Vagina (tissue), 2 donors: ENCODE results near the gene MAN1C1. TPM values are rescaled to one million over a fixed set of nuclear protein-coding genes. Genes with fewer than 3 reads are reported as not detected.

Experiments
- DNase-seq, 2 donors: peaks; one replicate each; pipeline ENCODE4 v3.0.0-alpha.2; 2017; ENCODE audit errors: extremely low spot score in 2 of 2
- H3K27ac ChIP-seq: fragments of 200-600 bp; sonication (generic); one replicate; pipeline ENCODE4 v1.5.1; 2019
- H3K27me3 ChIP-seq: fragments of 200-600 bp; sonication (generic); one replicate; pipeline ENCODE4 v1.5.1; 2019
- H3K36me3 ChIP-seq, 2 donors: fragments of 200-600 bp; sonication (generic); one replicate each; pipeline ENCODE4 v1.5.1; 2017 to 2019
- H3K4me1 ChIP-seq: fragments of 200-600 bp; sonication (generic); one replicate; pipeline ENCODE4 v1.5.1; 2019
- H3K4me3 ChIP-seq, 2 donors: fragments of 200-600 bp; sonication (generic); 1 replicate in 1 of 2; 2 replicates in 1 of 2; pipeline ENCODE4 v1.5.1; 2016 to 2019
- H3K9me3 ChIP-seq: fragments of 200-600 bp; sonication (generic); one replicate; pipeline ENCODE4 v1.5.1; 2019
- POLR2A ChIP-seq, 2 donors: fragments of 450-650 bp; IDR thresholded peaks; one replicate each; pipeline ENCODE4 v1.6.1; 2017; ENCODE audit warnings: antibody characterized with exemption in 2 of 2, mild to moderate bottlenecking in 2 of 2, moderate library complexity in 2 of 2
- POLR2AphosphoS5 ChIP-seq, 2 donors: sonication (generic); formaldehyde crosslinking; IDR thresholded peaks; one replicate each; pipeline ENCODE4 v1.9.0; 2017; ENCODE audit warnings: antibody characterized with exemption in 2 of 2, mild to moderate bottlenecking in 2 of 2, low read depth in 1 of 2; ENCODE audit not compliant: insufficient read depth in 1 of 2
- intact Hi-C: fragments of 100-400 bp; cut with DNase I; formaldehyde crosslinking; loops from one replicate; pipeline ENCODE4 v1.15.1; 2023
- total RNA-seq: library from RNA; depleted of rRNA; stranded (reverse); fragments of >200 nt; gene quantifications from one replicate; pipeline ENCODE4 v1.2.3, GENCODE V29; 2016
- TF ChIP-seq, protein P1 (sequence below), 3 experiments: fragments of 450-650 bp in 2 of 3; fragments of 200-600 bp in 1 of 3; sonication (generic) in 1 of 3; IDR thresholded peaks; one replicate each; pipeline ENCODE4 v1.5.1; 2017 to 2019; ENCODE audit warnings: antibody characterized with exemption in 3 of 3, mild to moderate bottlenecking in 2 of 3, moderate library complexity in 2 of 3

MAN1C1 gene
- total RNA-seq, 1 donor from 2014 or later = 31.4 TPM

GRCh38 chr1:25828491-25828890 is 211.9 kb downstream of the MAN1C1 start:
- DNase-seq = no peak
- no peaks in the 10 kb centered on the region for H3K9me3 ChIP-seq
- no peaks in the 10 kb centered on the region for H3K27me3 ChIP-seq
- peaks cover 5 to 77% of the 10 kb centered on the region in 2 donors for H3K36me3 ChIP-seq
- intact Hi-C loops = no loop called here
- no peak overlapping the region for H3K4me3 ChIP-seq
- TF ChIP-seq POLR2AphosphoS5 (IDR thresholded peaks at IDR 0.05; ENCODE audit: insufficient read depth in 1 of 2, low read depth in 1 of 2) = no peak
- TF ChIP-seq, protein P1, sequence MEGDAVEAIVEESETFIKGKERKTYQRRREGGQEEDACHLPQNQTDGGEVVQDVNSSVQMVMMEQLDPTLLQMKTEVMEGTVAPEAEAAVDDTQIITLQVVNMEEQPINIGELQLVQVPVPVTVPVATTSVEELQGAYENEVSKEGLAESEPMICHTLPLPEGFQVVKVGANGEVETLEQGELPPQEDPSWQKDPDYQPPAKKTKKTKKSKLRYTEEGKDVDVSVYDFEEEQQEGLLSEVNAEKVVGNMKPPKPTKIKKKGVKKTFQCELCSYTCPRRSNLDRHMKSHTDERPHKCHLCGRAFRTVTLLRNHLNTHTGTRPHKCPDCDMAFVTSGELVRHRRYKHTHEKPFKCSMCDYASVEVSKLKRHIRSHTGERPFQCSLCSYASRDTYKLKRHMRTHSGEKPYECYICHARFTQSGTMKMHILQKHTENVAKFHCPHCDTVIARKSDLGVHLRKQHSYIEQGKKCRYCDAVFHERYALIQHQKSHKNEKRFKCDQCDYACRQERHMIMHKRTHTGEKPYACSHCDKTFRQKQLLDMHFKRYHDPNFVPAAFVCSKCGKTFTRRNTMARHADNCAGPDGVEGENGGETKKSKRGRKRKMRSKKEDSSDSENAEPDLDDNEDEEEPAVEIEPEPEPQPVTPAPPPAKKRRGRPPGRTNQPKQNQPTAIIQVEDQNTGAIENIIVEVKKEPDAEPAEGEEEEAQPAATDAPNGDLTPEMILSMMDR (IDR thresholded peaks at IDR 0.05) = no peak
- TF ChIP-seq POLR2A (IDR thresholded peaks at IDR 0.05) = no peak
- no peaks in the 10 kb centered on the region for H3K4me1 ChIP-seq
- H3K27ac ChIP-seq = no peak overlapping the region

GRCh38 chr1:25829046-25829445 is 212.5 kb downstream of the MAN1C1 start:
- peaks cover 5 to 81% of the 10 kb centered on the region in 2 donors for H3K36me3 ChIP-seq
- DNase-seq = no peak
- H3K27me3 ChIP-seq = no peaks in the 10 kb centered on the region
- no peaks in the 10 kb centered on the region for H3K9me3 ChIP-seq
- intact Hi-C loops = no loop called here
- TF ChIP-seq POLR2A (IDR thresholded peaks at IDR 0.05) = no peak
- TF ChIP-seq POLR2AphosphoS5 (IDR thresholded peaks at IDR 0.05; ENCODE audit: insufficient read depth in 1 of 2, low read depth in 1 of 2) = no peak
- TF ChIP-seq, protein P1 (IDR thresholded peaks at IDR 0.05) = no peak
- no peaks in the 10 kb centered on the region for H3K4me1 ChIP-seq
- H3K27ac ChIP-seq = no peak overlapping the region
- H3K4me3 ChIP-seq = no peak overlapping the region

DNA sequence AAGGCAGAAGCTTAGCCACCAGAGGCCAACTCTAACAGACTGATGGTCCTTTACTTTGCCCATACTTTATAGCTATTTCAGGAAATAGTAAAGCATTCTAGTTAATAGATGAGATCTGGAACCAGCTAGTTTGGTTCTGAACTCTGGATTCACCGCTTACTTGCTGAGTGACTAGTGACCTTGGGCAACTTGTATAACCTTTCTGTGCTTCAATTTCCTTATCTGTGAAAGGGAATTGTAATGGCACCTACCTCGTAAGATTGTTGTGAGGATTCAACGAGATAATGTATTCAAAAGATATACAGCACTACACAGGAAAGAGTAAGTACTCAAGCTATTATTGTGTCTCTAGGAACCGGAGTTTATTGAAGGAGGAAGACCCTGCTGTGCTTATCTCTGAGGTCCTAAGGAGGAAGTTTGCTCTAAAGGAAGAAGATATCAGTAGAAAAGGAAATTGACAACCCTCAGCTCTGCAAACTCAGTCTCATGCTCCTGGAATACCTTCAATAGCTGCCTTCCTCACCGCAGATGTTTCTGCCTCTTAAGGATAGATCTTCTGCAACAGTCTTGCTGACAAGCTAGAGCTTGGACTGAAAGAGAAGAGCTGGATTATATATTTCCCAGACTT is 215.1 kb downstream of the MAN1C1 start:
- no peak for TF ChIP-seq POLR2AphosphoS5 (IDR thresholded peaks at IDR 0.05; ENCODE audit: insufficient read depth in 1 of 2, low read depth in 1 of 2)
- TF ChIP-seq, protein P1 (IDR thresholded peaks at IDR 0.05) = no peak
- no peak for TF ChIP-seq POLR2A (IDR thresholded peaks at IDR 0.05)
- Histone ChIP-seq H3K9me3 (no peaks in the 10 kb centered on the region), H3K27ac (no peak overlapping the region), H3K4me1 (no peaks in the 10 kb centered on the region), H3K4me3 (no peak overlapping the region), H3K27me3 (no peaks in the 10 kb centered on the region), H3K36me3 (peaks cover 5 to 70% of the 10 kb centered on the region in 2 donors)
- intact Hi-C loops = no loop called here
- DNase-seq = no peak

DNA sequence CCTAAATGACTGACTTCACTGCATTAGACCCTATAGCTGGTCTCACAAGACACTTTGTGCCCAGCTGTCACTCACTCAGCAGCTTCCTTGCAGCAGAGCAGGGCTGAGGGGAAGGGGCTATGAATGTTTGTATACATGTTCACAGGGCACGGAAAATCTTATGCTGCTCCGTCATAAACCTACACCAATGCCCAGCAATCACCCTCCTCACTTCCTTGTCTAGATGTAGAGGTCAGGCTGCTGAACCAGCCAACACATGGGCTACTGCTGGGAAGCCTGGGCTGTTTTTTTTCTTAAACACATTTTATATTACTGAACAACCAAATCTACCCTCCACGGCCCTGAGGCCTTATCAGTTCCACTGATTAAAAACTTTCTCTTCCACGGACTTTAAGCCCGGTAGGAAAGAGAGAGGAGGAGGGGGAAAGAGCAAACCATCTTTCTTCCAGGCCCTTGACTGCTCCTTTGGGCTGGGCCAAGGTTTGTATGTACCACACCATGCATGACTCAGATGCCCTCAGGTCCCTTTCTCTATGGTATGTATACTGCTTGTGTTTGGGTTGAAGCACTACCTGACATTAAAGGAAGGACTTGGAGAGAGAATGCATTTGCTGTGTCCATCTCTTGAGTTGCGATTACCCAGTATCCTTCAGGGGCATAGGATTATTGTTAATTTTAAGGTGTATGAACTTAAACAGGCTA is 215.9 kb downstream of the MAN1C1 start:
- H3K4me1 ChIP-seq = no peaks in the 10 kb centered on the region
- DNase-seq = no peak
- H3K36me3 ChIP-seq = peaks cover 5 to 62% of the 10 kb centered on the region in 2 donors
- H3K9me3 ChIP-seq = no peaks in the 10 kb centered on the region
- H3K27me3 ChIP-seq = no peaks in the 10 kb centered on the region
- H3K27ac ChIP-seq = no peak overlapping the region
- intact Hi-C loops = no loop called here
- no peak overlapping the region for H3K4me3 ChIP-seq
- TF ChIP-seq POLR2A (IDR thresholded peaks at IDR 0.05) = no peak
- no peak for TF ChIP-seq POLR2AphosphoS5 (IDR thresholded peaks at IDR 0.05; ENCODE audit: insufficient read depth in 1 of 2, low read depth in 1 of 2)
- TF ChIP-seq, protein P1 (IDR thresholded peaks at IDR 0.05) = no peak

- no peak for DNase-seq
- no peaks in the 10 kb centered on the region for H3K9me3 ChIP-seq
- H3K27me3 ChIP-seq = no peaks in the 10 kb centered on the region
- no peaks in the 10 kb centered on the region for H3K4me1 ChIP-seq
- no peak overlapping the region for H3K27ac ChIP-seq
- H3K36me3 ChIP-seq = peaks cover 5 to 55% of the 10 kb centered on the region in 2 donors
- no peak overlapping the region for H3K4me3 ChIP-seq
- intact Hi-C loops = no loop called here
- TF ChIP-seq POLR2AphosphoS5 (IDR thresholded peaks at IDR 0.05; ENCODE audit: insufficient read depth in 1 of 2, low read depth in 1 of 2) (no peak), POLR2A (IDR thresholded peaks at IDR 0.05) (no peak)
These were observed 216.6 kb downstream of the MAN1C1 start for GRCh38 chr1:25833158-25833557.

Other genes starting within 250 kb of the MAN1C1 start
- not detected for gene RHCE, start 196.0 kb upstream of the MAN1C1 start, total RNA-seq
- gene MACO1, start 185.9 kb upstream of the MAN1C1 start, total RNA-seq = 13.8 TPM
- 22.3 TPM for gene LDLRAP1, start 73.2 kb upstream of the MAN1C1 start, total RNA-seq
- 39.0 TPM for gene SELENON, start 183.4 kb downstream of the MAN1C1 start, total RNA-seq
- gene MTFR1L, start 203.2 kb downstream of the MAN1C1 start, total RNA-seq = 55.7 TPM
- 1.5 TPM for gene AUNIP, start 242.7 kb downstream of the MAN1C1 start, total RNA-seq